ENCODE measurements around the gene TBX6.

TBX6 gene

DNA sequence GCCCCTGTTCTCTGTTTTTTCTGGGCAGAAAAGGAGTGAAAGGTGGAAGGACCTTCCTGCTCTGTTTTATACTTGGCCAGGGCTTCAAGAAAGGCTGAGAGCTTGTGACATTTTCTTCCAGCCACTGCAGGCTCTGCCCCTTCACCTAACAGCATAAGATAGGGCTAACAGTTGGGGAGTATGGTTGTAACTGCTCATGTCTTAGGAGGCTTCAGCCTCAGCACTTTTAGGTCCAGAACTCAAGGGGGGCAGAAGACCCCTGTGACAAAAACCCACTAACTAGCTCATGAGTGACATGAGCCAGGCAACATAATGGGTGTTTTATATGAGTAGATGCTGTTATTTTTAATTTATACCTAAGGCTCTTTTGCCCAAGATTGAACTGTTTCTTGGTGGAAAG is 21.2 kb downstream of the TBX6 start:
- Histone ChIP-seq H3K4me3 (replicated peaks; ENCODE audit: insufficient read depth, low read length) (no peak overlapping the region), H3K27me3 (ENCODE audit: insufficient read depth, poor library complexity, severe bottlenecking) (no peaks in the 10 kb centered on the region), H3K27ac (replicated peaks) (no peak overlapping the region)
- TF ChIP-seq SPI1 (IDR thresholded peaks at IDR 0.05; ENCODE audit: borderline replicate concordance, low read depth), result no peak
- TF ChIP-seq GABPA (IDR thresholded peaks at IDR 0.05; ENCODE audit: low read depth), result no peak
- no peak for TF ChIP-seq CTCF (IDR thresholded peaks at IDR 0.05; ENCODE audit: insufficient read depth, low read length)
- TF ChIP-seq POLR2AphosphoS5 (IDR thresholded peaks at IDR 0.05; ENCODE audit: low read depth), result peak; percentile 41
- TF ChIP-seq REST (IDR thresholded peaks at IDR 0.05; ENCODE audit: insufficient replicate concordance, low read depth), result no peak
- DNase-seq (ENCODE audit: low read depth in 1 of 2, low spot score in 1 of 2), result no peak

GRCh38 chr16:30069611-30070462 is 21.9 kb downstream of the TBX6 start:
- TF ChIP-seq GABPA (IDR thresholded peaks at IDR 0.05; ENCODE audit: low read depth) (no peak), POLR2AphosphoS5 (IDR thresholded peaks at IDR 0.05; ENCODE audit: low read depth) (peak; percentile 28; the same call in 1 of the 2 replicates), REST (IDR thresholded peaks at IDR 0.05; ENCODE audit: insufficient replicate concordance, low read depth) (no peak), SPI1 (IDR thresholded peaks at IDR 0.05; ENCODE audit: borderline replicate concordance, low read depth) (no peak), CTCF (IDR thresholded peaks at IDR 0.05; ENCODE audit: insufficient read depth, low read length) (no peak)
- no peaks in the 10 kb centered on the region for H3K27me3 ChIP-seq (ENCODE audit: insufficient read depth, poor library complexity, severe bottlenecking)
- peak in 1 of 2 experiments; percentile 78 for DNase-seq (ENCODE audit: low read depth in 1 of 2, low spot score in 1 of 2)
- H3K4me3 ChIP-seq (replicated peaks; ENCODE audit: insufficient read depth, low read length), result no peak overlapping the region
- H3K27ac ChIP-seq (replicated peaks), result no peak overlapping the region

DNA sequence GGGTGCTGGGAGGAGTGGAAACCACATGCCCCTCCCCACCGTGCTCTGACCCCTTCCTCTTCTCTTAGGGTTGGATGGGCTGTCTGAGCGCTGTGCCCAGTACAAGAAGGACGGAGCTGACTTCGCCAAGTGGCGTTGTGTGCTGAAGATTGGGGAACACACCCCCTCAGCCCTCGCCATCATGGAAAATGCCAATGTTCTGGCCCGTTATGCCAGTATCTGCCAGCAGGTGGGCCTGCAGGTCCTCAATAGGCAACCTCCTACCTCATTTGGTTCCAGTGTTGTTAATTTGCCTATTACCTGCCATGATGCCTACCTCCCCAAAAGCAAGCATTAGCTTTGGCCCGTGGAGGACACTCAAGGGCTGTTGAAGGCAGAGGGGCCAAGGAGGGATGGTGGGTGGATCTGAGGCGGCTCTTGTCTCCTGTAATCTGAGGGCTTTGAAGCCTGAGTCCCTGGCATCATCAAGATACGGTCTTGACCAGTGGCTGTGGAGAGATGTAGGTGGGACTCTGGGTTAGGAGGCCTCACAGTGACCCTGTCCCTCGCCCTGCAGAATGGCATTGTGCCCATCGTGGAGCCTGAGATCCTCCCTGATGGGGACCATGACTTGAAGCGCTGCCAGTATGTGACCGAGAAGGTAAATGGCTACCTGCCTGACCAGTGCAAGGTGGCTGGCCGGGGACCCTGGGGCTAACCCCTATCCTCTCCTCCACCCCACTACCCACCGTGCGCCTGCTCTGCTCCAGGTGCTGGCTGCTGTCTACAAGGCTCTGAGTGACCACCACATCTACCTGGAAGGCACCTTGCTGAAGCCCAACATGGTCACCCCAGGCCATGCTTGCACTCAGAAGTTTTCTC is 22.7 kb downstream of the TBX6 start:
- TF ChIP-seq CTCF (IDR thresholded peaks at IDR 0.05; ENCODE audit: insufficient read depth, low read length), result peak; percentile 47
- no peak for TF ChIP-seq REST (IDR thresholded peaks at IDR 0.05; ENCODE audit: insufficient replicate concordance, low read depth)
- TF ChIP-seq POLR2AphosphoS5 (IDR thresholded peaks at IDR 0.05; ENCODE audit: low read depth), result peak; percentile 26; the same call in 1 of the 2 replicates
- TF ChIP-seq SPI1 (IDR thresholded peaks at IDR 0.05; ENCODE audit: borderline replicate concordance, low read depth), result no peak
- DNase-seq (ENCODE audit: low read depth in 1 of 2, low spot score in 1 of 2), result peak; percentile 43 to 69
- no peaks in the 10 kb centered on the region for H3K27me3 ChIP-seq (ENCODE audit: insufficient read depth, poor library complexity, severe bottlenecking)
- H3K27ac ChIP-seq (replicated peaks), result no peak overlapping the region
- no peak overlapping the region for H3K4me3 ChIP-seq (replicated peaks; ENCODE audit: insufficient read depth, low read length)

Data from HL-60 (cell line).